Astrocyte of the spinal cord (primary cell): ENCODE data around the gene C19orf67.
"Not testable (repeated sequence)": the region's sequence is repeated elsewhere in the genome, so short reads cannot be mapped to it uniquely, and the experiment has no call there.

ENCODE experiments used
- DNase-seq: peaks from one replicate; pipeline ENCODE4 v3.0.0; 2011; ENCODE audit warnings: low read depth, low spot score
- H3K4me3 ChIP-seq: 2 replicates; pipeline ENCODE4 v1.5.1; 2011; ENCODE audit warnings: low read depth, mild to moderate bottlenecking, low read length, moderate library complexity
- CTCF ChIP-seq: IDR thresholded peaks from 2 replicates; pipeline ENCODE4 v1.5.1; 2012; ENCODE audit warnings: low read depth, mild to moderate bottlenecking, low read length, inconsistent platforms
- in situ Hi-C: cut with HindIII; loops from 2 replicates; pipeline ENCODE4 v1.10.0; 2017; ENCODE audit warnings: low sequenced_read_pairs

The C19orf67 gene

GRCh38 chr19:14054721-14055120, 30.9 kb downstream of the C19orf67 start:
- in situ Hi-C loops: no loop called here
- DNase-seq: no peak
- no peak for TF ChIP-seq CTCF
- no peak overlapping the region for H3K4me3 ChIP-seq

- in situ Hi-C loops: no loop called here
- TF ChIP-seq CTCF: no peak
- DNase-seq: no peak
- H3K4me3 ChIP-seq: no peak overlapping the region
Observed at GRCh38 chr19:14054099-14054498, 31.5 kb downstream of the C19orf67 start.

GRCh38 chr19:14053500-14053899, 32.1 kb downstream of the C19orf67 start:
- no peak for TF ChIP-seq CTCF
- no peak for DNase-seq
- in situ Hi-C loops: no loop called here
- H3K4me3 ChIP-seq: no peak overlapping the region

- TF ChIP-seq CTCF: no peak
- H3K4me3 ChIP-seq: no peak overlapping the region
- in situ Hi-C loops: no loop called here
- no peak for DNase-seq
Observed at GRCh38 chr19:14053032-14053431, 32.6 kb downstream of the C19orf67 start.

- in situ Hi-C loops: no loop called here
- no peak for TF ChIP-seq CTCF
- DNase-seq: no peak
- no peak overlapping the region for H3K4me3 ChIP-seq
Observed at GRCh38 chr19:14052470-14052869, 33.1 kb downstream of the C19orf67 start.

- no peak for TF ChIP-seq CTCF
- H3K4me3 ChIP-seq: no peak overlapping the region
- no peak for DNase-seq
- in situ Hi-C loops: no loop called here
Observed at GRCh38 chr19:14051980-14052379, 33.6 kb downstream of the C19orf67 start.

GRCh38 chr19:14050961-14051360, 34.6 kb downstream of the C19orf67 start:
- H3K4me3 ChIP-seq, DNase-seq, in situ Hi-C loops: not testable (repeated sequence)
